IPS-18a (cell line): Measurements from ENCODE around the gene HOXD11.

Experiments used
- H3K27ac ChIP-seq: one replicate; pipeline ENCODE4 v1.5.1; 2013; ENCODE audit warnings: low read length
- H3K27me3 ChIP-seq: one replicate; pipeline ENCODE4 v1.6.1; 2013; ENCODE audit warnings: mild to moderate bottlenecking, low read length; ENCODE audit not compliant: control insufficient read depth, insufficient read depth
- H3K36me3 ChIP-seq: one replicate; pipeline ENCODE4 v1.6.1; 2013; ENCODE audit warnings: low read depth, low read length; ENCODE audit not compliant: control insufficient read depth
- H3K4me1 ChIP-seq: one replicate; pipeline ENCODE4 v1.6.1; 2013; ENCODE audit warnings: low read depth, low read length; ENCODE audit not compliant: control insufficient read depth
- H3K4me3 ChIP-seq: one replicate; pipeline ENCODE4 v1.5.1; 2013; ENCODE audit warnings: low read length
- H3K9ac ChIP-seq: one replicate; pipeline ENCODE4 v1.6.1; 2013; ENCODE audit warnings: mild to moderate bottlenecking, low read length, moderate library complexity
- H3K9me3 ChIP-seq: one replicate; pipeline ENCODE4 v1.6.1; 2013; ENCODE audit warnings: low read depth, low read length; ENCODE audit not compliant: control insufficient read depth

The HOXD11 gene

DNA sequence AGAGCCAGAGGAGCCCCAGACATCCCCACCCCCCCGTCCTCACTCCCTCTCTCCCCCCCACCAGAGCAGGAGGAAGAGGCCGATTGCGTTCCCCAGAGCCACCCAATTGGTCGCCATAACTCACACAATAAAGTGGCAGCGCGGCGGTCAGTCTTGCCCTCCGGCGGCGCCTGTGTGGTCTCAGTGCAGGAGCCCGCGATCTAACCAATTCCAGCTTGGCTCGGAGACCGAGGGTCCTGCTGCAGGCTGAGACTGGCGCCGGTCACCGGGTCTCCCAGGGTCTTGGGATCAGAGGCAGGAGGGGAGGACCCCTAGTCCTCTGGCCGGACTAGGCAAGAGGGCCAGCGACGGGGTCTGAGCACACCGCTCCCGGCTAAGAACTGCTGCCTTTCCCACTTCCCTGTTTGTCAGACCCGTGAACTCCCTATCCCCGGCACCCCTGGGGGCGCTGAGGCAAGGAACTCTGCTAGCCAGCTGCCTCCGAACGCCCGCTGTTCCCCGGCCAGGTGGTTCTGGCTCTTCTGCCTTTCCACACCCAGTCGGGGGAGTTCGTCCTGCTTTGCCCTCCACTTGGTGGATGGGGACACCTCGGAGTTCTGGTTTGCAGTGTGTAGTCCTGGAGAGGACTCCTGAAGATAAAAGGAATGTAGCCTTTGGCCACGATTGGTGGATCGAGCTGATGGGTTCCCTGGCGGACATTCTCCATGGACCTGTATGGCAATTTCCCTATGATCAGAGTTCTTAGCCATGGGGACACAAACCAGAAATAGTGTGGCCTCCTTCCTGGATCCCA, 8.5 kb upstream of the HOXD11 start:
- Histone ChIP-seq H3K9me3 (no peaks in the 10 kb centered on the region), H3K9ac (no peak overlapping the region), H3K4me1 (peaks cover 17% of the 10 kb centered on the region), H3K27me3 (peaks cover 100% of the 10 kb centered on the region), H3K4me3 (peak overlapping the region; percentile 5), H3K36me3 (no peaks in the 10 kb centered on the region), H3K27ac (no peak overlapping the region)

DNA sequence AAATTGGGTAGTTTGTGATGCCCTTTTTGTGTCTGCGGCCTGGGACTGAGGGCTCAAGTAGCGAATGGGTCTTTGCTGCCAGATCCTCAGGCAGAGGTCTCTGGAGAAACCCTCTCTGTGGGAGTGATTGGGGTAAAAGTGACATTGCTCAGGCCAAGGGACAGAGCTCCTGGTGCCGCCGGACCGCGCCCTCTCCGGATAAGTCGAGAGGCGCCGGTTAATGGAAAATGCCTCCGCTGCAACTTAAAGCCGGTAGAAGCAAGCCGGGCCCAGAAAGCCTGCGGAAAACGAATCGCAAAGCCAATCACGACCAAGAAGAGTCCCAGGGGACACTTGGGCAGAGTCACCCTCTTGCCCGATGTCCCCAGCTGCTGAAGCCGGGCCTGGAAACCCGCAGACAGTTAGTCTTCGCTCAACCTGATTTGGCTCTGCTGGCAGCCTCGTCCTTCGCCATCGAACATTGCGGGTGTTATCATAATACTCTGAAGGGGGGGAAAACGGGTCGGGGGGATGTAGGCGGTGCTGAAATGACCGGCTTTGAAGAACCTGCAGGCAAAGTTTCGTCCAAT, 7.8 kb upstream of the HOXD11 start:
- H3K27me3 ChIP-seq: peaks cover 100% of the 10 kb centered on the region
- H3K9ac ChIP-seq: no peak overlapping the region
- H3K9me3 ChIP-seq: no peaks in the 10 kb centered on the region
- no peak overlapping the region for H3K27ac ChIP-seq
- no peaks in the 10 kb centered on the region for H3K36me3 ChIP-seq
- peaks cover 22% of the 10 kb centered on the region for H3K4me1 ChIP-seq
- H3K4me3 ChIP-seq: no peak overlapping the region

DNA sequence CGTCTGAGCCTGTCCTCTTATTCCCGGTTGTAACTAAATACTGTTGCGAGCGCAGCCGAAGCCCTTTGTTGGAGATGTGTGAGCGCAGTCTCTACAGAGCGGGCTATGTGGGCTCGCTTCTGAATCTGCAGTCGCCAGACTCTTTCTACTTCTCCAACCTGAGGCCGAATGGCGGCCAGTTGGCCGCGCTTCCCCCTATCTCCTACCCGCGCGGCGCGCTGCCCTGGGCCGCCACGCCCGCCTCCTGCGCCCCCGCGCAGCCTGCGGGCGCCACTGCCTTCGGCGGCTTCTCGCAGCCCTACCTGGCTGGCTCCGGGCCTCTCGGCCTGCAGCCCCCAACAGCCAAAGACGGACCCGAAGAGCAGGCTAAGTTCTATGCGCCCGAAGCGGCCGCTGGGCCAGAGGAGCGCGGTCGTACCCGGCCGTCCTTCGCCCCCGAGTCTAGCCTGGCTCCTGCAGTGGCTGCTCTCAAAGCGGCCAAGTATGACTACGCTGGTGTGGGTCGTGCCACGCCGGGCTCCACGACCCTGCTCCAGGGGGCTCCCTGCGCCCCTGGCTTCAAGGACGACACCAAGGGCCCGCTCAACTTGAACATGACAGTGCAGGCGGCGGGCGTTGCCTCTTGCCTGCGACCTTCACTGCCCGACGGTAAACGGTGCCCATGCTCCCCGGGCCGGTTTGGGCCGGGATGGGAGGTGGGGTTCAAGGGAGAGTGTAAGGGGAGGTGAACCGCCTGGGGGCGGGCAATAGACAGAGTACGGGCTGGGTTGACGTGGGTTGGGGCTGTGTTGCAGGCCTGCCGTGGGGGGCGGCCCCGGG, 7.1 kb upstream of the HOXD11 start, which contains the start of gene HOXD12:
Gene HOXD12, plus strand, starts transcription at position 68 of the 819 bp plus-strand sequence. Its CDS starts 7 bp downstream, at position 75.
- H3K27ac ChIP-seq: no peak within 1 kb of the TSS
- H3K4me3 ChIP-seq: peak within 1 kb of the TSS; percentile 5
- no peak within 1 kb of the TSS for H3K9ac ChIP-seq
- H3K36me3 ChIP-seq: no peaks in the 10 kb centered on the region
- no peaks in the 10 kb centered on the region for H3K9me3 ChIP-seq
- H3K27me3 ChIP-seq: peaks cover 100% of the 10 kb centered on the region
- peaks cover 22% of the 10 kb centered on the region for H3K4me1 ChIP-seq

DNA sequence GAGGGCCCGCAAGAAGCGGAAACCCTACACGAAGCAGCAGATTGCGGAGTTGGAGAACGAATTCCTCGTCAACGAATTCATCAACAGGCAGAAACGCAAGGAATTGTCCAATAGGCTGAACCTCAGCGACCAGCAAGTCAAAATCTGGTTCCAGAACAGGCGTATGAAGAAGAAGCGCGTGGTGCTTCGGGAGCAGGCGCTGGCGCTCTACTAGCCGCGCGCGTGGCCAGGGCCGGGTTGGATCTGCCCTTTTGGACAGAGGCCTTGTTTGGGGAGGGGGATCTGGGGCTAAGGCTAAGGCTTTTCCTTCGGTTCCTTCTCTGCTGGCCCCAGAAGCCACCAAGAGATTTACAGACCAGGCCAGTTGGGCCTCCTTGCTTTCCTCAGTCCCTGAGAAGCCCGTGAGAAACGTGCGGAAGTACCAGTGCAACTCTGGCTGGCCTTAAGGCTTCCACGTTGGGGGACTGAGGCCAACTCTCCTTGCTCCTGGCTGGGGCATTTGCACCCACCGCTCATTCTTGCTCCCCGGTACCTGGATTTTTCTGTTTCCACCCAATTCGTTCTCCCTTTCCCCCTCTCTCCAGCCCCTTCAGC, 6.4 kb upstream of the HOXD11 start:
- no peak overlapping the region for H3K4me3 ChIP-seq
- no peak overlapping the region for H3K27ac ChIP-seq
- no peak overlapping the region for H3K9ac ChIP-seq
- peaks cover 22% of the 10 kb centered on the region for H3K4me1 ChIP-seq
- H3K36me3 ChIP-seq: no peaks in the 10 kb centered on the region
- peaks cover 100% of the 10 kb centered on the region for H3K27me3 ChIP-seq
- no peaks in the 10 kb centered on the region for H3K9me3 ChIP-seq

DNA sequence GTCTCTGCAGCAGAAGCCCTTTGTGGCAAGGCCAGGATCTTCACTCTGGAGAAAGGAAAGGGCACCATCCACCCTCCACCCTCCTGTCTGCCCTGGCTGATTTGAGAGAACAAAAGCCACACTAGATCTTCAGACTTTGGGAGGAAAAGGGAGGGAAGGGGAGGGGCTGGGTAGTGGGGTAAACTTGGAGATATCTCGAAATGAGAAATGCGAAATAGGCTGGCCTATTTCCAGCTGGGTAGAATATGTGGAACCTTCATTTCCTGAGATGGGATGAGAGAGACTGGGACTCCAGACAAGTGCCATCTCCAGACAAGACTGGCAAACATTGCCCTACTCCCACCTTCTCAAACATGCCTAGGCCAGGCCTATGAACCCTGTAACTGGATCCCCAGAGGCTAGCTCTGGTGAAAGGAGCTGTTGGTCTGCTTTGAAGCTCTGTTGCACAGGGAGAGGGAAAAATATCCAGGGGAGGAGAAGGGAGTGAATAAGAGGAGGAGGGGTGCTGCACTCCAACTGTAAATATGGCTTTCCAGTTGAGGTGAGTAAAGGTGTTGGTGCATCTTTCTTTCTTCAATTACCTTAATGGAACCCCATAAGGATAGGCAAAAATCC, 5.8 kb upstream of the HOXD11 start:
- Histone ChIP-seq H3K4me3 (no peak overlapping the region), H3K36me3 (no peaks in the 10 kb centered on the region), H3K27me3 (peaks cover 100% of the 10 kb centered on the region), H3K27ac (no peak overlapping the region), H3K9me3 (no peaks in the 10 kb centered on the region), H3K4me1 (peaks cover 20% of the 10 kb centered on the region), H3K9ac (no peak overlapping the region)

DNA sequence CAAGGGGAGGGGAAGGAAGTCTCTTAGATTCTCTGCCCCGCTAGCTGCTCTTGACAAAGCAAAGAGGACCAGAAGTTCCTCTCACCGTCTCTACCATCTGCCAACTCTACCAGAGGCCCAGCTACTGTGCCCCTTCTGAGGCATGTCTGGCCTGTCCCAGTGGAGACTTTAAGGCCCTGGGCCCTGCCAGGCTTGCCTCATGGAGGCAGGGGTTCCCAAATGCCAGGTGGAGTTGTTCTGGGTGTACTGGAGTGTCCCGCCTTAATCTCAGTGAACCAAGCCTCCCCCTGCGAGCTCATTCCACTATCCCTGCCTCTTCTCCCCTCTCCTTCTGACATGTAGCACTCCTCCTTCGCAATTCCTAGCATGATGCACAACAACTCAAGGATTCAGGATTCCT, 5.2 kb upstream of the HOXD11 start:
- H3K36me3 ChIP-seq: no peaks in the 10 kb centered on the region
- no peak overlapping the region for H3K9ac ChIP-seq
- H3K9me3 ChIP-seq: no peaks in the 10 kb centered on the region
- no peak overlapping the region for H3K27ac ChIP-seq
- peaks cover 17% of the 10 kb centered on the region for H3K4me1 ChIP-seq
- no peak overlapping the region for H3K4me3 ChIP-seq
- H3K27me3 ChIP-seq: peaks cover 100% of the 10 kb centered on the region

DNA sequence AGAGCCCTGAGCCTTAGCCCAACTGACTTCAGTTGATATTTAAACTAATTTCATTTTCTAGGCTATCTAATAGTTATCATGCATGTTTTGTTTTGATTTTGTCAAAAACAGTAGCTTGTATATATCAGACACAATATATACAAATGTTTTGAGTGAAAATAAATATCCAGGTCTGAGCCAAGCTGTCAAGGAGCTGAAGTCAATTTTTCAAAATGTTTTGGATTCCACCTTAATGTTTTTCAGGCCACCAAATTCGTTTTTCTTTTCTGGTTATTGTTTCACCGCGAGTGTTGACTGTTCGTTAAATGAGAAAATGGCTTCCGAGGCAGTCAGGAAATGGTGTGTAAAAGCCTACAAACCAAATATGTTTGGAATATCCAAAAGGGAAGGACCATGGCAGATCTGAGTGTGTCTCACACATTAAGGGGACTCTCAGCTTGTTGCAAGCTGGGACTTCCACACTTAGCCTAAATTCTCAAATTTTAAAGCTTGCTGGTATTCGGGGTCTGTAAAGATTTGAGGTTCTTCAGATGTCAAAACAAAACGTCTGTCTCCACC, 4.7 kb upstream of the HOXD11 start:
- H3K36me3 ChIP-seq: no peaks in the 10 kb centered on the region
- H3K9me3 ChIP-seq: no peaks in the 10 kb centered on the region
- H3K4me3 ChIP-seq: no peak overlapping the region
- peaks cover 17% of the 10 kb centered on the region for H3K4me1 ChIP-seq
- no peak overlapping the region for H3K27ac ChIP-seq
- H3K27me3 ChIP-seq: peaks cover 100% of the 10 kb centered on the region
- no peak overlapping the region for H3K9ac ChIP-seq

DNA sequence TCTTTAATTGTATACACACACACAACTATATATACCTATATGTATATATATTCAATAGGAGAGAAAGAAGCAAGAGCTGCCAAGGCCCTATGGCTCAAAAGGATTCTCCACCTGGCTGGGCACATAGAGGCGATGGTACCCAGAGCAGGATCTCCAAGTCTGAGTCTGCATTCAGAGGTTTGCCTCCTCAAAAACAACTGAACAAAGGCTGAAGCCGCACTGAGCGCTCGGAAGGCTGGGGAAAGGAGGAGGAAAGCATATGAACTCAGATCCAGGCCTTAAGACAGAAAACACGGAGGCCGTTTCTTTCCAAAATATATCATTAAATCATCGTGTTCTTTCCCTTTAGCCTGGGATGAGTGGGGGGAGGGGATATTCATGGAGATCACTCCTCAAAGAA, 3.9 kb upstream of the HOXD11 start:
- Histone ChIP-seq H3K36me3 (no peaks in the 10 kb centered on the region), H3K4me3 (no peak overlapping the region), H3K9ac (no peak overlapping the region), H3K4me1 (peaks cover 12% of the 10 kb centered on the region), H3K9me3 (no peaks in the 10 kb centered on the region), H3K27ac (no peak overlapping the region), H3K27me3 (peaks cover 99% of the 10 kb centered on the region)

DNA sequence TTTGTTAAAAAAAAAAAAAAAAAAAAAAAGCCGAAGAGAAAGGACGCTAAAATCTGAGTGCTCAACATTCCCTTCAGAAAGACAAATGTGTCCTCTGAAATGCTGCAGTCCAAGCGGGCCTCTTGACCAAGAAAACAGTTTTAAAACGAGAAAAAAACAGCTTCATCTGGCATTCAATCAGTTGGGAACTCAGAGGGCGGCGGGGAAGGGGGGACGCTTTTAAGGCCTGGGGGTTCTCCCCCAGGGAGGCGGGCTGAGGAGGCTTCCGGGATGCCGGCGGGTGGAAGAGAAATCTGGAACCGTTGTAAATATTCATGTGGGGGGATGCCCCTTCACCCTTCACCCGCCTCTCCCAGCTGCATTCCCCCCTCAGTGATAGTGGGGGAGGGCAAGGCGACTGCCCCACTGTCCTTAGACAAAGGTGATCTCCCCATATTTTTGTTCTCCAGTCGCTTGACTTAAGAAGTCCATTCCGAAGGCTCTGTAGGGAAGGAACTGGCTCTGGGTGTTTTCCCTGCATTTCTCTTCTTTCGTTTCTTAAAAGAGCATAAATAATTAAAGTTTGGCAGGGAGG, 3.3 kb upstream of the HOXD11 start:
- Histone ChIP-seq H3K27me3 (peaks cover 99% of the 10 kb centered on the region), H3K4me1 (peaks cover 8% of the 10 kb centered on the region), H3K9me3 (no peaks in the 10 kb centered on the region), H3K27ac (no peak overlapping the region), H3K9ac (no peak overlapping the region), H3K36me3 (no peaks in the 10 kb centered on the region), H3K4me3 (no peak overlapping the region)

DNA sequence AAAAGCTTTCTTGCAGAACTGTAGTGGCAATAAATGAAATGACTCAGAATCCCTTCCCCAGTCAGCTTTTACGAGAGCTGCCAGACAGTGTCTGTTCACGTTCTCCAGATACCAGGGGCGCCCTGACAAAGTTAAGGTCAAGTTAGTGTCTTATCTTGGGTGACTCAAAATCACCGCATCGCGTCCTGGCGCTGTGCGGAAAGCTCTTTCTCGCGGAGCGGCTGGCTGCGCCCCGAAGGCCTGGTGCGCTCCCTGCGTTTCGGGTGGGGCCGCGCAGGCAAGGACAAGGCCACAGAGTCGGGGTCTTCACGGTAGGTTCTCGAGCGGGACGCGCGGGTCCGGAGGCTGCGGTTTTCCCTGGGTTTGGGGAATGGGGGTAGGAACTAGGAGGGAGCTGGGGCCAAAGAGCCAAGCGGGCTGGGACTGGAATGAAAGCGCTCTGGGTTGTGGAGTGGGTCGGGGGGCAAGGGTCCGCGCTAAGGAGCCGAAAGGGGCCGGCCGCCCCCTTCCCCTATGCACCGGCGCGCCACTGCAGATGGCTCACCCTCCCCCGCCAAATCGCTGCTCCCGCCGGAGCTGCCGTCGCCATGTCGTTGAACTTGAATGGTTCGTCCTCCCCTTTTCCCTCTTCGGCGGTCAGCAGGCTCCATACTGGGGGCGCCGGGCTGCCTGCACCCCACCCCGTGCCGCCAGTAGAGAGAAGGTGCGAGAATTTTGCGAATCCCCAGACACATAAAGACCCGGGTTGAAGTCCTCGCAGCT, 2.6 kb upstream of the HOXD11 start:
- H3K27ac ChIP-seq: no peak overlapping the region
- H3K4me3 ChIP-seq: no peak overlapping the region
- no peaks in the 10 kb centered on the region for H3K36me3 ChIP-seq
- H3K9me3 ChIP-seq: no peaks in the 10 kb centered on the region
- H3K27me3 ChIP-seq: peaks cover 99% of the 10 kb centered on the region
- H3K4me1 ChIP-seq: peaks cover 5% of the 10 kb centered on the region
- no peak overlapping the region for H3K9ac ChIP-seq
